RWPE1 (cell line): ENCODE measurements around the gene KLF13.

Experiments
- CTCF ChIA-PET: fragments of 350-600 bp; sonication (Branson Sonifier 250); formaldehyde crosslinking; extraction: SDS; loops from one replicate; lab custom pipeline; 2021; lab: Yijun Ruan, JAX
- POLR2A ChIA-PET: fragments of 400-600 bp; formaldehyde crosslinking; extraction: SDS; loops from one replicate; lab custom pipeline; 2020; ENCODE audit warnings: antibody characterized with exemption; ENCODE audit not compliant: low non-redundant PET; lab: Yijun Ruan, JAX
- DNase-seq: peaks from one replicate; pipeline ENCODE4 v3.0.0; 2012; ENCODE audit warnings: low spot score
- H3K27ac ChIP-seq: fragments of 450-650 bp; 2 replicates; pipeline ENCODE4 v1.5.1; 2017
- CTCF ChIP-seq: fragments of 450-650 bp; conservative IDR thresholded peaks from 2 replicates; pipeline ENCODE4 v1.5.1; 2017; ENCODE audit warnings: low read depth, mild to moderate bottlenecking

The KLF13 gene

GRCh38 chr15:31321418-31321817 is 5.2 kb upstream of the KLF13 start:
- TF ChIP-seq CTCF, result no peak
- no peak for DNase-seq
- CTCF ChIA-PET, result no interaction called here
- POLR2A ChIA-PET, result no interaction called here
- no peak overlapping the region for H3K27ac ChIP-seq

- POLR2A ChIA-PET, result no interaction called here
- no peak for TF ChIP-seq CTCF
- no peak for DNase-seq
- H3K27ac ChIP-seq, result no peak overlapping the region
- CTCF ChIA-PET, result interaction anchor here (0.7 kb wide), 1 partner anchor 19 kb away, joined by 3 read pairs; no protein-coding TSS in a partner anchor
These were observed 4.1 kb upstream of the KLF13 start for GRCh38 chr15:31322504-31322903.

- POLR2A ChIA-PET, result no interaction called here
- H3K27ac ChIP-seq, result no peak overlapping the region
- no peak for DNase-seq
- CTCF ChIA-PET, result no interaction called here
- no peak for TF ChIP-seq CTCF
These were observed 3.0 kb upstream of the KLF13 start for GRCh38 chr15:31323627-31324026.

GRCh38 chr15:31324186-31324585 is 2.4 kb upstream of the KLF13 start:
- no peak for DNase-seq
- POLR2A ChIA-PET, result no interaction called here
- no peak for TF ChIP-seq CTCF
- CTCF ChIA-PET, result interaction anchor here (2.4 kb wide), 1 partner anchor 164 kb away, joined by 10 read pairs; no protein-coding TSS in a partner anchor
- H3K27ac ChIP-seq, result no peak overlapping the region

GRCh38 chr15:31324806-31325594 is 1.6 kb upstream of the KLF13 start:
- ChIA-PET CTCF (interaction anchor here (0.6 to 2.4 kb wide), 2 partner anchors 163 to 1545 kb away, joined by 3 to 10 read pairs; no protein-coding TSS in a partner anchor), POLR2A (interaction anchor here (1.4 kb wide), 1 partner anchor 14 kb away, joined by 3 read pairs; no protein-coding TSS in a partner anchor)
- peak overlapping the region; percentile 99 for H3K27ac ChIP-seq
- no peak for DNase-seq
- no peak for TF ChIP-seq CTCF

- POLR2A ChIA-PET, result interaction anchor here (0.9 to 1.4 kb wide), 3 partner anchors 13 to 110 kb away, joined by 3 to 11 read pairs (median 6); no protein-coding TSS in a partner anchor
- peak; percentile 43 for DNase-seq
- CTCF ChIA-PET, result interaction anchor here (2.4 kb wide), 1 partner anchor 162 kb away, joined by 10 read pairs; no protein-coding TSS in a partner anchor
- peak overlapping the region; percentile 99 for H3K27ac ChIP-seq
- no peak for TF ChIP-seq CTCF
These were observed 960 bp upstream of the KLF13 start for GRCh38 chr15:31325595-31326155.
